IMR-90 (cell line): ENCODE data around the gene MFN2. TPM values are rescaled to one million over a fixed set of nuclear protein-coding genes. Genes with fewer than 3 reads are reported as not detected.
"Not testable (repeated sequence)": the region's sequence is repeated elsewhere in the genome, so short reads cannot be mapped to it uniquely, and the experiment has no call there.

Experiments used
- ATAC-seq: fragments of 200-7000 bp; cut with Tn5 transposase; 2 replicates; pipeline ENCODE4 v1.9.1; 2020; ENCODE audit warnings: low read depth, mild to moderate bottlenecking, moderate library complexity
- BruUV-seq: library from RNA; stranded (reverse); fragments of 400-500 nt; replicated peaks from 2 replicates; lab custom pipeline; 2021; lab: Mats Ljungman, UMichigan
- CTCF ChIA-PET: fragments of 300-600 bp; formaldehyde crosslinking; extraction: SDS; loops from one replicate; lab custom pipeline; 2021; ENCODE audit warnings: antibody characterized with exemption; lab: Yijun Ruan, JAX
- POLR2A ChIA-PET: fragments of 300-600 bp; sonication (Branson Sonifier 250); formaldehyde crosslinking; loops from one replicate; lab custom pipeline; 2022; ENCODE audit warnings: antibody characterized with exemption; ENCODE audit not compliant: unreplicated experiment; lab: Charles Lee
- DNase-seq: peaks from one replicate; pipeline ENCODE4 v3.0.0; 2013
- H2AFZ ChIP-seq: replicated peaks from 2 replicates; pipeline ENCODE3; 2013; ENCODE audit warnings: low read length, mild to moderate bottlenecking; ENCODE audit not compliant: poor library complexity
- H2AK5ac ChIP-seq: 2 replicates; pipeline ENCODE4 v1.6.1; 2013; ENCODE audit warnings: low read depth, low read length, inconsistent platforms
- H2AK9ac ChIP-seq: replicated peaks from 2 replicates; pipeline ENCODE3; 2013; ENCODE audit warnings: mild to moderate bottlenecking, low read depth, low read length, moderate library complexity; ENCODE audit not compliant: poor library complexity
- H2BK120ac ChIP-seq: 2 replicates; pipeline ENCODE4 v1.6.1; 2013; ENCODE audit warnings: low read depth, low read length, inconsistent platforms
- H2BK15ac ChIP-seq: 3 replicates; pipeline ENCODE4 v1.6.1; 2013; ENCODE audit warnings: low read depth, low read length, inconsistent platforms
- H2BK20ac ChIP-seq: 2 replicates; pipeline ENCODE4 v1.6.1; 2013; ENCODE audit warnings: low read depth, mild to moderate bottlenecking, inconsistent platforms, low read length, moderate library complexity
- H2BK5ac ChIP-seq: 2 replicates; pipeline ENCODE4 v1.6.1; 2013; ENCODE audit warnings: mild to moderate bottlenecking, low read depth, low read length, inconsistent platforms; ENCODE audit not compliant: poor library complexity, severe bottlenecking
- H3K14ac ChIP-seq: replicated peaks from 2 replicates; pipeline ENCODE4 v1.6.1; 2013; ENCODE audit warnings: low read depth, low read length, inconsistent platforms
- H3K18ac ChIP-seq: 2 replicates; pipeline ENCODE4 v1.6.1; 2013; ENCODE audit warnings: low read depth, low read length, control low read depth
- H3K23ac ChIP-seq: 2 replicates; pipeline ENCODE4 v1.6.1; 2013; ENCODE audit warnings: low read depth, low read length, inconsistent platforms
- H3K27ac ChIP-seq: 2 replicates; pipeline ENCODE4 v1.5.1; 2013; ENCODE audit warnings: mild to moderate bottlenecking, control low read depth, low read length; ENCODE audit not compliant: insufficient read depth
- H3K27me3 ChIP-seq: 2 replicates; pipeline ENCODE4 v1.6.1; 2013; ENCODE audit warnings: low read length; ENCODE audit not compliant: control insufficient read depth, insufficient read depth
- H3K36me3 ChIP-seq: 2 replicates; pipeline ENCODE4 v1.6.1; 2013; ENCODE audit warnings: low read length, mixed read lengths; ENCODE audit not compliant: control insufficient read depth, insufficient read depth
- H3K4ac ChIP-seq: 2 replicates; pipeline ENCODE4 v1.6.1; 2013; ENCODE audit warnings: low read depth, low read length, inconsistent platforms
- H3K4me1 ChIP-seq: 2 replicates; pipeline ENCODE4 v1.6.1; 2013; ENCODE audit warnings: low read length, mixed read lengths; ENCODE audit not compliant: control insufficient read depth, insufficient read depth
- H3K4me2 ChIP-seq: 2 replicates; pipeline ENCODE4 v1.6.1; 2013; ENCODE audit warnings: low read depth, mild to moderate bottlenecking, control low read depth, low read length, moderate library complexity
- H3K4me3 ChIP-seq: 2 replicates; pipeline ENCODE4 v1.5.1; 2013; ENCODE audit warnings: low read depth, mild to moderate bottlenecking, control low read depth, low read length, moderate library complexity; ENCODE audit not compliant: insufficient read depth
- H3K56ac ChIP-seq: 2 replicates; pipeline ENCODE4 v1.6.1; 2013; ENCODE audit warnings: low read length, inconsistent platforms; ENCODE audit not compliant: insufficient read depth; ENCODE audit errors: extremely low read depth
- H3K79me1 ChIP-seq, 2 experiments: 2 replicates each; pipeline ENCODE4 v1.6.1; 2013; ENCODE audit warnings: low read length in 2 of 2, inconsistent platforms in 1 of 2, low read depth in 1 of 2
- H3K9ac ChIP-seq: 2 replicates; pipeline ENCODE4 v1.6.1; 2013; ENCODE audit warnings: low read depth, low read length, control low read depth
- H3K9me1 ChIP-seq: 2 replicates; pipeline ENCODE4 v1.6.1; 2013; ENCODE audit warnings: low read length, inconsistent platforms; ENCODE audit not compliant: insufficient read depth
- H3K9me3 ChIP-seq: 2 replicates; pipeline ENCODE4 v1.6.1; 2013; ENCODE audit warnings: low read length; ENCODE audit not compliant: control insufficient read depth, insufficient read depth
- H4K20me1 ChIP-seq: 2 replicates; pipeline ENCODE4 v1.6.1; 2013; ENCODE audit warnings: low read length, inconsistent platforms; ENCODE audit not compliant: insufficient read depth
- H4K5ac ChIP-seq: 2 replicates; pipeline ENCODE4 v1.6.1; 2013; ENCODE audit warnings: mild to moderate bottlenecking, low read depth, low read length, control low read depth
- H4K8ac ChIP-seq, 2 experiments: 2 replicates each; pipeline ENCODE4 v1.6.1; 2013; ENCODE audit warnings: low read depth in 2 of 2, low read length in 2 of 2, control low read depth in 1 of 2, inconsistent platforms in 1 of 2
- H4K91ac ChIP-seq: 2 replicates; pipeline ENCODE4 v1.6.1; 2013; ENCODE audit warnings: low read depth, low read length, inconsistent platforms; ENCODE audit not compliant: insufficient read depth
- BHLHE40 ChIP-seq: fragments of 150-350 bp; IDR thresholded peaks from 2 replicates; pipeline ENCODE4 v1.6.1; 2016; ENCODE audit warnings: mild to moderate bottlenecking, low read depth, low read length
- MAFK ChIP-seq: IDR thresholded peaks from 2 replicates; pipeline ENCODE4 v1.6.1; 2012; ENCODE audit warnings: low read depth, low read length, improper control_type of control experiment
- RCOR1 ChIP-seq: IDR thresholded peaks from 2 replicates; pipeline ENCODE4 v1.6.1; 2012; ENCODE audit warnings: mild to moderate bottlenecking, low read length, improper control_type of control experiment; ENCODE audit not compliant: insufficient replicate concordance
- WGBS, 2 experiments: methylation state at CpG; one replicate each; pipeline versions ENCODE4 v1.1.5 to v1.1.7; 2013; ENCODE audit warnings: missing lambda C conversion rate in 2 of 2; ENCODE audit not compliant: insufficient read length in 1 of 2; ENCODE audit errors: extremely low coverage in 2 of 2; 5-methylcytosine and 5-hydroxymethylcytosine counted together
- dilution Hi-C: fragments of 300-500 bp; cut with HindIII; formaldehyde crosslinking; loops from one replicate; pipeline ENCODE4 v1.14.3; 2018; ENCODE audit warnings: low sequenced_read_pairs; ENCODE audit not compliant: unreplicated experiment
- in situ Hi-C: fragments of 300-500 bp; cut with MboI; formaldehyde crosslinking; loops from 3 replicates; pipeline ENCODE4 v1.14.3; 2019; ENCODE audit warnings: low sequenced_read_pairs, inconsistent platforms, mixed read lengths
- intact Hi-C: fragments of 100-400 bp; cut with micrococcal nuclease; formaldehyde crosslinking; loops from 2 replicates; pipeline ENCODE4 v1.10.0; 2022
- polyA plus RNA-seq, 3 experiments: library from polyadenylated mRNA; depleted of rRNA; stranded (reverse); fragments of >200 nt; gene quantifications; 2 replicates each; pipeline ENCODE4 v1.2.3, GENCODE V29; 2012; ENCODE audit warnings: low replicate concordance in 1 of 3
- total RNA-seq: library from RNA; depleted of rRNA; stranded (reverse); fragments of >200 nt; gene quantifications from 2 replicates; pipeline ENCODE4 v1.2.3, GENCODE V29; 2012

Gene MFN2
- total and polyA plus RNA-seq, 2 of the 4 experiments (the other 2 are of a cell fraction) = 52.8 to 84.2 TPM

DNA sequence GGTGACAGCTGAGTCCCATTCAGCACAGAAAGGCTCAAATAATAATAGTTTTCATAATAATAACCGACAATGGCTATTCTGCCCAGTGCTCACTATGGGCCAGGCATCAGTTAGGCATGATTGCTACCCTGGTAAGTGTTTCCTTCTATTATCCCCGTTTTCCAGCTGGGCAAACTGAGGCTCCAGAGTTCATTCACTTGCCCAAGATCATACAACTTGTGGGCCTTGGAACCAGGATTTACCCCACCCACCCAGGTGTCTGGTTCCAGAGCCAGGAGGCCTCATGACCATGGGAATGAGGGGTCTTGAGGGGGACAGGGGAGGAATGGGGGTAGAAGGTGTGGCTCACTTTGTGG lies 45.2 kb upstream of the MFN2 start:
- Histone ChIP-seq H2AFZ (peak overlapping the region; percentile 92), H3K36me3 (peaks cover 16% of the 10 kb centered on the region), H3K79me1 (peaks cover 19 to 59% of the 10 kb centered on the region in 2 experiments), H2BK15ac (no peak overlapping the region; the same call in 2 of the 3 replicates), H3K4me1 (peaks cover 30% of the 10 kb centered on the region), H3K14ac (peak overlapping the region; percentile 98), H4K91ac (peak overlapping the region; percentile 78), H3K9me3 (no peaks in the 10 kb centered on the region), H3K9ac (peak overlapping the region; percentile 89), H4K5ac (0 out of 2 replicates have a peak overlapping the region, but pooled peaks have one; percentile 16), H2AK5ac (peak overlapping the region; percentile 89), H3K27ac (peak overlapping the region; percentile 95), H3K4me2 (peak overlapping the region; percentile 96), H4K8ac (peak overlapping the region; percentile 50 to 99; a peak in 3 of 4 replicates), H3K23ac (peak overlapping the region; percentile 96), H3K9me1 (peaks cover 28% of the 10 kb centered on the region), H3K56ac (peak overlapping the region; percentile 60), H2BK120ac (peak overlapping the region; percentile 36; the same call in 1 of the 2 replicates), H3K18ac (peak overlapping the region; percentile 16), H2BK20ac (no peak overlapping the region), H2BK5ac (peak overlapping the region; percentile 89), H3K4me3 (peak overlapping the region; percentile 82), H3K4ac (peak overlapping the region; percentile 93), H4K20me1 (peaks cover 23% of the 10 kb centered on the region), H2AK9ac (peak overlapping the region; percentile 90), H3K27me3 (no peaks in the 10 kb centered on the region)
- intact Hi-C loops (loop anchor here (2.0 kb wide), 1 partner anchor 42 kb away; no protein-coding TSS in a partner anchor), in situ Hi-C loops (no loop called here), dilution Hi-C loops (no loop called here)
- DNase-seq (no peak), ATAC-seq (peak; percentile 4)
- no TSS peak for BruUV-seq
- TF ChIP-seq BHLHE40 (no peak), RCOR1 (peak; percentile 49), MAFK (no peak)
- CTCF ChIA-PET = no interaction called here
- WGBS, 2 experiments = no CpG with 5 or more reads among the region's 2 CpGs
- POLR2A ChIA-PET = interaction anchor here (0.6 to 1.0 kb wide), 2 partner anchors 27 to 61 kb away, joined by 3 to 4 read pairs; no protein-coding TSS in a partner anchor

DNA sequence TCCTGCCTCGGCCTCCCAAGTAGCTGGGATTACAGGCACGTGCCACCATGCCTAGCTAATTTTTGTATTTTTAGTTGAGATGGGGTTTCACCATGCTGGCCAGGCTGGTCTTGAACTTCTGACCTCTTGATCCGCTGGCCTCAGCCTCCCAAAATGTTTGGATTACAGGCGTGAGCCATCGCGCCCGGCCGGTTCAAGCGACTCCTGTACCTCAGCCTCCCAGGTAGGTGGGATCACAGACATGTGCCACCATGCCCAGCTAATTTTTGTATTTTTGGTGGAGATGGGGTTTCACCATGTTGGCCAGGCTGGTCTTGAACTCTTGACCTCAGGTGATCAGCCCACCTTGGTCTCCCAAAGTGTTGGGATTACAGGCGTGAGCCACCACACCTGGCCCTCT lies 44.5 kb upstream of the MFN2 start:
- H2AK9ac ChIP-seq, DNase-seq, in situ Hi-C loops, H2AK5ac ChIP-seq, H3K4ac ChIP-seq, CTCF ChIA-PET, H3K14ac ChIP-seq, H3K18ac ChIP-seq, H2BK20ac ChIP-seq, H2BK120ac ChIP-seq, dilution Hi-C loops, H2BK5ac ChIP-seq, H2AFZ ChIP-seq, ATAC-seq, H4K91ac ChIP-seq, H3K23ac ChIP-seq, H3K27me3 ChIP-seq, H4K5ac ChIP-seq, H3K56ac ChIP-seq, H3K4me3 ChIP-seq, H4K8ac ChIP-seq, H2BK15ac ChIP-seq, H3K9ac ChIP-seq, H3K27ac ChIP-seq, H3K9me3 ChIP-seq: not testable (repeated sequence)
- peaks cover 24% of the 10 kb centered on the region for H3K4me1 ChIP-seq
- H3K36me3 ChIP-seq = peaks cover 21% of the 10 kb centered on the region
- TSS peak; percentile 33 for BruUV-seq
- peaks cover 24% of the 10 kb centered on the region for H3K9me1 ChIP-seq
- peaks cover 19 to 61% of the 10 kb centered on the region in 2 experiments for H3K79me1 ChIP-seq
- H4K20me1 ChIP-seq = peaks cover 30% of the 10 kb centered on the region
- WGBS, 2 experiments = 67% methylated on average over 1 of the region's 10 CpGs; no CpG with 5 or more reads in 1 of the 2 experiments
- intact Hi-C loops = loop anchor here (2.0 kb wide), 1 partner anchor 41 kb away; no protein-coding TSS in a partner anchor
- H3K4me2 ChIP-seq = peak overlapping the region; percentile 27; the same call in 1 of the 2 replicates
- POLR2A ChIA-PET = interaction anchor here (0.6 kb wide), 1 partner anchor 61 kb away, joined by 3 read pairs; no protein-coding TSS in a partner anchor
